ENCODE data around the gene COL25A1. TPM values are rescaled to one million over a fixed set of nuclear protein-coding genes. Genes with fewer than 3 reads are reported as not detected.
"Not testable (repeated sequence)": the region's sequence is repeated elsewhere in the genome, so short reads cannot be mapped to it uniquely, and the experiment has no call there.

Gene COL25A1
- total and polyA plus RNA-seq, 2 experiments from 2014 or later, result 0.28 to 1.9 TPM

- no peaks in the 10 kb centered on the region for H3K27me3 ChIP-seq
- H3K9me2 ChIP-seq (replicated peaks; ENCODE audit: insufficient read depth), result no peaks in the 10 kb centered on the region
- no peaks in the 10 kb centered on the region for H3K9me3 ChIP-seq (ENCODE audit: low read depth)
- H2AFZ ChIP-seq, result no peak overlapping the region
- no peak overlapping the region for H3K27ac ChIP-seq
- DNase-seq (ENCODE audit: low spot score), result no peak
- TF ChIP-seq CTCF (IDR thresholded peaks at IDR 0.05; ENCODE audit: poor library complexity) (no peak), EZH2phosphoT487 (IDR thresholded peaks at IDR 0.05; ENCODE audit: low read depth, severe bottlenecking, unreplicated experiment) (no peak), EZH2 (IDR thresholded peaks at IDR 0.05; ENCODE audit: borderline replicate concordance) (no peak)
- H3K4me1 ChIP-seq (ENCODE audit: insufficient read depth), result no peaks in the 10 kb centered on the region
- H4K20me1 ChIP-seq (ENCODE audit: insufficient read depth, poor library complexity, severe bottlenecking), result no peaks in the 10 kb centered on the region
- H3K36me3 ChIP-seq (replicated peaks; ENCODE audit: insufficient read depth, low read depth), result no peaks in the 10 kb centered on the region
- H3K79me2 ChIP-seq, result no peaks in the 10 kb centered on the region
- no peak overlapping the region for H3K4me2 ChIP-seq
- H3K4me3 ChIP-seq, result no peak overlapping the region
- WGBS (ENCODE audit: low lambda C conversion rate, missing lambda C conversion rate), result 89% methylated on average over 2 of the region's 2 CpGs
Measured at GRCh38 chr4:109118635-109119034, 183.8 kb downstream of the COL25A1 start.

GRCh38 chr4:109114501-109114900 is 188.0 kb downstream of the COL25A1 start:
- Histone ChIP-seq H4K20me1 (ENCODE audit: insufficient read depth, poor library complexity, severe bottlenecking) (no peaks in the 10 kb centered on the region), H3K4me3 (no peak overlapping the region), H2AFZ (no peak overlapping the region), H3K4me1 (ENCODE audit: insufficient read depth) (peaks cover 7% of the 10 kb centered on the region), H3K79me2 (no peaks in the 10 kb centered on the region), H3K9me2 (replicated peaks; ENCODE audit: insufficient read depth) (no peaks in the 10 kb centered on the region), H3K4me2 (no peak overlapping the region), H3K36me3 (replicated peaks; ENCODE audit: insufficient read depth, low read depth) (no peaks in the 10 kb centered on the region), H3K27me3 (no peaks in the 10 kb centered on the region), H3K9me3 (ENCODE audit: low read depth) (no peaks in the 10 kb centered on the region), H3K27ac (no peak overlapping the region)
- 90% methylated on average over 3 of the region's 3 CpGs for WGBS (ENCODE audit: low lambda C conversion rate, missing lambda C conversion rate)
- no peak for TF ChIP-seq CTCF (IDR thresholded peaks at IDR 0.05; ENCODE audit: poor library complexity)
- no peak for TF ChIP-seq EZH2phosphoT487 (IDR thresholded peaks at IDR 0.05; ENCODE audit: low read depth, severe bottlenecking, unreplicated experiment)
- no peak for TF ChIP-seq EZH2 (IDR thresholded peaks at IDR 0.05; ENCODE audit: borderline replicate concordance)
- no peak for DNase-seq (ENCODE audit: low spot score)

- Histone ChIP-seq H2AFZ (no peak overlapping the region), H3K79me2 (no peaks in the 10 kb centered on the region), H3K9me2 (replicated peaks; ENCODE audit: insufficient read depth) (no peaks in the 10 kb centered on the region), H3K4me1 (ENCODE audit: insufficient read depth) (peaks cover 7% of the 10 kb centered on the region), H3K4me3 (no peak overlapping the region), H3K27me3 (no peaks in the 10 kb centered on the region), H3K36me3 (replicated peaks; ENCODE audit: insufficient read depth, low read depth) (no peaks in the 10 kb centered on the region), H3K27ac (no peak overlapping the region), H3K9me3 (ENCODE audit: low read depth) (no peaks in the 10 kb centered on the region), H3K4me2 (no peak overlapping the region), H4K20me1 (ENCODE audit: insufficient read depth, poor library complexity, severe bottlenecking) (no peaks in the 10 kb centered on the region)
- WGBS (ENCODE audit: low lambda C conversion rate, missing lambda C conversion rate), result 68% methylated on average over 2 of the region's 2 CpGs
- TF ChIP-seq CTCF (IDR thresholded peaks at IDR 0.05; ENCODE audit: poor library complexity), result no peak
- no peak for DNase-seq (ENCODE audit: low spot score)
Measured at GRCh38 chr4:109113521-109113920, 188.9 kb downstream of the COL25A1 start.

- no peaks in the 10 kb centered on the region for H3K9me3 ChIP-seq (ENCODE audit: low read depth)
- no peak for DNase-seq (ENCODE audit: low spot score)
- H3K27me3 ChIP-seq, result no peaks in the 10 kb centered on the region
- H2AFZ ChIP-seq, result no peak overlapping the region
- H4K20me1 ChIP-seq (ENCODE audit: insufficient read depth, poor library complexity, severe bottlenecking), result no peaks in the 10 kb centered on the region
- TF ChIP-seq CTCF (IDR thresholded peaks at IDR 0.05; ENCODE audit: poor library complexity) (no peak), EZH2 (IDR thresholded peaks at IDR 0.05; ENCODE audit: borderline replicate concordance) (no peak), EZH2phosphoT487 (IDR thresholded peaks at IDR 0.05; ENCODE audit: low read depth, severe bottlenecking, unreplicated experiment) (no peak)
- H3K4me3 ChIP-seq, result no peak overlapping the region
- WGBS (ENCODE audit: low lambda C conversion rate, missing lambda C conversion rate), result 85% methylated on average over 3 of the region's 3 CpGs
- H3K79me2 ChIP-seq, result no peaks in the 10 kb centered on the region
- no peaks in the 10 kb centered on the region for H3K9me2 ChIP-seq (replicated peaks; ENCODE audit: insufficient read depth)
- no peak overlapping the region for H3K4me2 ChIP-seq
- peaks cover 7% of the 10 kb centered on the region for H3K4me1 ChIP-seq (ENCODE audit: insufficient read depth)
- H3K27ac ChIP-seq, result no peak overlapping the region
- no peaks in the 10 kb centered on the region for H3K36me3 ChIP-seq (replicated peaks; ENCODE audit: insufficient read depth, low read depth)
Measured at GRCh38 chr4:109111031-109111430, 191.4 kb downstream of the COL25A1 start.

GRCh38 chr4:109108215-109108614 is 194.2 kb downstream of the COL25A1 start:
- not testable (repeated sequence) for H3K9me2 ChIP-seq (replicated peaks; ENCODE audit: insufficient read depth); H3K9me3 ChIP-seq (ENCODE audit: low read depth); H3K36me3 ChIP-seq (replicated peaks; ENCODE audit: insufficient read depth, low read depth); H3K27me3 ChIP-seq; H3K79me2 ChIP-seq; H2AFZ ChIP-seq; H3K4me2 ChIP-seq; H4K20me1 ChIP-seq (ENCODE audit: insufficient read depth, poor library complexity, severe bottlenecking); DNase-seq (ENCODE audit: low spot score); H3K4me1 ChIP-seq (ENCODE audit: insufficient read depth); H3K27ac ChIP-seq; H3K4me3 ChIP-seq
- 93% methylated on average over 2 of the region's 2 CpGs for WGBS (ENCODE audit: low lambda C conversion rate, missing lambda C conversion rate)

Measured in hepatocyte (in vitro differentiated cells).